Thyroid gland (tissue), 4 donors: Measurements from ENCODE around the gene FAM53B. TPM values are rescaled to one million over a fixed set of nuclear protein-coding genes. Genes with fewer than 3 reads are reported as not detected.

Experiments
- DNase-seq, 2 donors: peaks; one replicate each; pipeline ENCODE4 v3.0.0-alpha.2; 2019
- H3K27ac ChIP-seq, 3 donors: fragments of 200-600 bp; sonication (generic); 1 replicate in 2 of 3; 2 replicates in 1 of 3; pipeline ENCODE4 v1.5.1; 2016 to 2019; ENCODE audit warnings: mild to moderate bottlenecking in 1 of 3, moderate library complexity in 1 of 3
- H3K27me3 ChIP-seq: fragments of 200-600 bp; sonication (generic); one replicate; pipeline ENCODE4 v1.5.1; 2019
- H3K36me3 ChIP-seq, 2 donors: fragments of 200-600 bp; sonication (generic); one replicate each; pipeline ENCODE4 v1.5.1; 2016 to 2019
- H3K4me1 ChIP-seq, 2 donors: fragments of 200-600 bp; sonication (generic); one replicate each; pipeline ENCODE4 v1.5.1; 2017 to 2019
- H3K4me3 ChIP-seq, 3 donors: fragments of 200-600 bp; sonication (generic); replicated peaks in 1 of 3; 1 replicate in 2 of 3; 2 replicates in 1 of 3; pipeline ENCODE4 v1.5.1; 2016; ENCODE audit warnings: mild to moderate bottlenecking in 1 of 3
- H3K9me3 ChIP-seq: fragments of 200-600 bp; sonication (generic); one replicate; pipeline ENCODE4 v1.5.1; 2017
- CTCF ChIP-seq, 6 experiments: fragments of 200-600 bp in 3 of 6; fragments of 450-650 bp in 3 of 6; sonication (generic) in 3 of 6; IDR thresholded peaks; one replicate each; pipeline ENCODE4 v1.5.1; 2016 to 2019; ENCODE audit warnings: antibody characterized with exemption in 6 of 6, mild to moderate bottlenecking in 2 of 6, inconsistent platforms in 1 of 6, moderate library complexity in 1 of 6
- POLR2A ChIP-seq, 2 donors: fragments of 450-650 bp; IDR thresholded peaks; one replicate each; pipeline ENCODE4 v1.6.1; 2017; ENCODE audit warnings: antibody characterized with exemption in 2 of 2, mild to moderate bottlenecking in 2 of 2, moderate library complexity in 1 of 2
- WGBS, 2 donors: methylation state at CpG; one replicate each; pipeline ENCODE4 v1.1.5; 2017; 5-methylcytosine and 5-hydroxymethylcytosine counted together
- intact Hi-C: fragments of 100-400 bp; cut with DNase I; formaldehyde crosslinking; loops from one replicate; pipeline ENCODE4 v1.15.1; 2023
- total RNA-seq, 4 donors: library from RNA; depleted of rRNA; stranded (reverse); fragments of >200 nt; gene quantifications; one replicate each; pipeline ENCODE4 v1.2.3, GENCODE V29; 2016

Gene FAM53B
- total RNA-seq, 4 donors from 2014 or later: 37.6 to 96.3 (median 80.4) TPM

- Histone ChIP-seq H3K27me3 (no peaks in the 10 kb centered on the region), H3K27ac (peak overlapping the region; percentile 40 to 92 (median 86)), H3K4me1 (peaks cover 79 to 94% of the 10 kb centered on the region in 2 donors), H3K4me3 (no peak overlapping the region), H3K36me3 (no peaks in the 10 kb centered on the region), H3K9me3 (no peaks in the 10 kb centered on the region)
- intact Hi-C loops: no loop called here
- DNase-seq: peak in 1 of 2 donors; percentile 43
- TF ChIP-seq CTCF (IDR thresholded peaks at IDR 0.05) (no peak), POLR2A (IDR thresholded peaks at IDR 0.05) (no peak)
- 47 to 58% methylated on average over 4 to 5 of the region's 5 CpGs for WGBS, 2 donors
These were observed 95.0 kb downstream of the FAM53B start for GRCh38 chr10:124649214-124649613.

- TF ChIP-seq POLR2A (IDR thresholded peaks at IDR 0.05) (peak in 1 of 2 donors; percentile 29), CTCF (IDR thresholded peaks at IDR 0.05) (no peak)
- Histone ChIP-seq H3K27me3 (no peaks in the 10 kb centered on the region), H3K9me3 (no peaks in the 10 kb centered on the region), H3K4me3 (no peak overlapping the region), H3K36me3 (no peaks in the 10 kb centered on the region), H3K27ac (peak overlapping the region; percentile 56 to 92 (median 86)), H3K4me1 (peaks cover 80 to 94% of the 10 kb centered on the region in 2 donors)
- intact Hi-C loops: no loop called here
- DNase-seq: peak; percentile 93 to 95
- WGBS, 2 donors: 27 to 34% methylated on average over 9 of the region's 9 CpGs
These were observed 95.4 kb downstream of the FAM53B start for GRCh38 chr10:124648738-124649137.

GRCh38 chr10:124648131-124648475 is 96.1 kb downstream of the FAM53B start:
- peak overlapping the region; percentile 56 to 92 (median 86) for H3K27ac ChIP-seq
- WGBS, 2 donors: 77 to 80% methylated on average over 4 to 6 of the region's 7 CpGs
- intact Hi-C loops: no loop called here
- no peaks in the 10 kb centered on the region for H3K36me3 ChIP-seq
- no peak for DNase-seq
- H3K4me1 ChIP-seq: peaks cover 77 to 92% of the 10 kb centered on the region in 2 donors
- no peaks in the 10 kb centered on the region for H3K9me3 ChIP-seq
- no peak for TF ChIP-seq POLR2A (IDR thresholded peaks at IDR 0.05)
- no peak for TF ChIP-seq CTCF (IDR thresholded peaks at IDR 0.05)
- H3K4me3 ChIP-seq: no peak overlapping the region
- no peaks in the 10 kb centered on the region for H3K27me3 ChIP-seq

- intact Hi-C loops: no loop called here
- H3K4me1 ChIP-seq: peaks cover 77 to 92% of the 10 kb centered on the region in 2 donors
- peak; percentile 35 to 43 for DNase-seq
- no peaks in the 10 kb centered on the region for H3K36me3 ChIP-seq
- WGBS, 2 donors: 66 to 75% methylated on average over 6 to 9 of the region's 9 CpGs
- H3K27me3 ChIP-seq: no peaks in the 10 kb centered on the region
- TF ChIP-seq POLR2A (IDR thresholded peaks at IDR 0.05) (no peak), CTCF (IDR thresholded peaks at IDR 0.05) (peak in 1 of 6 experiments; percentile 14)
- H3K9me3 ChIP-seq: no peaks in the 10 kb centered on the region
- H3K27ac ChIP-seq: peak overlapping the region; percentile 56 to 92 (median 86)
- H3K4me3 ChIP-seq: no peak overlapping the region
These were observed 96.6 kb downstream of the FAM53B start for GRCh38 chr10:124647421-124648130.
